PC-9 (cell line): ENCODE measurements around the gene DHFR2.

Source experiments
- EZH2 ChIP-seq: fragments of 200-600 bp; sonication (generic); IDR thresholded peaks from 2 replicates; pipeline ENCODE4 v1.8.0; 2017; ENCODE audit warnings: antibody characterized with exemption, low read depth
- TF ChIP-seq, protein P1 (sequence below): fragments of 200-600 bp; sonication (generic); conservative IDR thresholded peaks from 2 replicates; pipeline ENCODE4 v1.6.1; 2017; ENCODE audit warnings: mixed run types, antibody characterized with exemption, mild to moderate bottlenecking, moderate library complexity

DNA sequence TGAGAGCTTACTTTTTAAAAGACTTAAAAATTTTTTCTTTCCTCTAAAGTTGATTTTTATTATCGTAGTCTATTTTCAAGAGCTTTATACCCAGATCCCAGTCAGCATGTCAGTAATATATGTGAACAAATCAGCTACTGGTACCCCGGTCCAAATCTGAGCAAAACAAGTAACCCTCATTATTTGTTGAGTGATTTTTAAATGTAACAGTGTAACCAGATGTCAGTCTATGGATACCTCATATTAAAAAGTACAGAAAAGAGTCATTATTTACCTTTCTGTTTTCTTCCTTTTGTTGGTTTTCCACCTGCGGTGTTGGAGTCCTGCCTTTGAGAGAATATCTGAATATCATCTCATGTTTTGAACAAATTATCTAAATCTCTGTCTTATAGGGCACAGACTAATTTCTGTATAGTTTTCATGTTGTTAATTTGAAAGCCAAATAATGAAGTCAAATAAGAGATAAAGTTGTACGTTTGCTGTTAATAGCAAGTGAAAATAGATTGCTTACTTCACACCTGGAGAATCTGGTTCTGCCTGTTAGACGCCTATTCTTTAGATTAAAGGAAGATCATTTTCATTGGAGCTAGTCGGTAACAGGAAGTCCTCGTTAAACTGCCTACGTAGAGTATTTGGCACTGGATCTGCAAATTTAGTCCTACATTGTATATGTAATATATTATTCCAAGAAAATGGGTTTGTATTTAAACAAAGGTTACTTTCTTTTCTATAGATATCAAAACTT is 34.5 kb downstream of the DHFR2 start, which contains the start of gene STX19:
- TF ChIP-seq, protein P1, sequence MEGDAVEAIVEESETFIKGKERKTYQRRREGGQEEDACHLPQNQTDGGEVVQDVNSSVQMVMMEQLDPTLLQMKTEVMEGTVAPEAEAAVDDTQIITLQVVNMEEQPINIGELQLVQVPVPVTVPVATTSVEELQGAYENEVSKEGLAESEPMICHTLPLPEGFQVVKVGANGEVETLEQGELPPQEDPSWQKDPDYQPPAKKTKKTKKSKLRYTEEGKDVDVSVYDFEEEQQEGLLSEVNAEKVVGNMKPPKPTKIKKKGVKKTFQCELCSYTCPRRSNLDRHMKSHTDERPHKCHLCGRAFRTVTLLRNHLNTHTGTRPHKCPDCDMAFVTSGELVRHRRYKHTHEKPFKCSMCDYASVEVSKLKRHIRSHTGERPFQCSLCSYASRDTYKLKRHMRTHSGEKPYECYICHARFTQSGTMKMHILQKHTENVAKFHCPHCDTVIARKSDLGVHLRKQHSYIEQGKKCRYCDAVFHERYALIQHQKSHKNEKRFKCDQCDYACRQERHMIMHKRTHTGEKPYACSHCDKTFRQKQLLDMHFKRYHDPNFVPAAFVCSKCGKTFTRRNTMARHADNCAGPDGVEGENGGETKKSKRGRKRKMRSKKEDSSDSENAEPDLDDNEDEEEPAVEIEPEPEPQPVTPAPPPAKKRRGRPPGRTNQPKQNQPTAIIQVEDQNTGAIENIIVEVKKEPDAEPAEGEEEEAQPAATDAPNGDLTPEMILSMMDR, result no peak
- no peak for TF ChIP-seq EZH2
